Neural crest cell (in vitro differentiated cells): ENCODE data around the gene TYK2. TPM values are rescaled to one million over a fixed set of nuclear protein-coding genes. Genes with fewer than 3 reads are reported as not detected.

Source experiments
- DNase-seq: peaks from one replicate; pipeline ENCODE4 v3.0.0; 2021; ENCODE audit warnings: low read depth, mixed read lengths, low spot score
- H3K27ac Mint-ChIP-seq: one replicate; pipeline ENCODE4 v1.8.0; 2021; ENCODE audit warnings: mild to moderate bottlenecking, mixed read lengths; ENCODE audit not compliant: unreplicated experiment
- H3K27me3 Mint-ChIP-seq: 2 replicates; pipeline ENCODE4 v1.8.0; 2021; ENCODE audit warnings: low read depth, mild to moderate bottlenecking, mixed read lengths
- H3K36me3 Mint-ChIP-seq: 2 replicates; pipeline ENCODE4 v1.8.0; 2021; ENCODE audit warnings: low read depth, mild to moderate bottlenecking, mixed read lengths
- H3K4me1 Mint-ChIP-seq: 2 replicates; pipeline ENCODE4 v1.8.0; 2021; ENCODE audit warnings: mixed read lengths
- H3K4me3 Mint-ChIP-seq: one replicate; pipeline ENCODE4 v1.8.0; 2021; ENCODE audit warnings: mild to moderate bottlenecking, mixed read lengths
- H3K9me3 Mint-ChIP-seq: 2 replicates; pipeline ENCODE4 v1.8.0; 2021; ENCODE audit warnings: mixed read lengths
- CTCF ChIP-seq: fragments of 200-600 bp; sonication (generic); conservative IDR thresholded peaks from 2 replicates; pipeline ENCODE4 v1.5.0; 2021; ENCODE audit warnings: antibody characterized with exemption, mild to moderate bottlenecking
- total RNA-seq: library from RNA; stranded (reverse); gene quantifications from 2 replicates; pipeline ENCODE4 v1.2.1, GENCODE V29; 2021

Gene TYK2
- total RNA-seq, 1 donor from 2014 or later = 103 TPM

DNA sequence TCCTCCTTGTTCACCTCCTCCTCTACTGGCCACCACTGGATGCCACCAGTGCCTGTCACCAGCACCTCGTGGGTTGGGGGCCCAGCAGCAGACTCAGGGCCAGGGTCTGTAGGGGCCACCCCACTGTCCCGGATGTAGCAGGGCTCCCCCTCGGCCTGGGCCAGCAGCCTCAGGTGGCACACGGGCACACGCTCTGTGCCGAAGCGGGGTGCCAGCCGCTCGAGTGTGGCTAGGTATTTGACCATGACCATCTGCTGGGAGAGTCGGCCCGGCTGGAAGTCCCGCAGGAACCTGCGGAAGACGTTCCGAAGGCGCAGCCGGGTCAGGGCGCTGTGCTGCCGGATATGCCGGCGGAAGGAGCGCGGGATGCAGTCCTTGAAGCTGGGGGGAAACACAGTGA, 14.9 kb downstream of the TYK2 start:
- no peaks in the 10 kb centered on the region for H3K27me3 Mint-ChIP-seq
- H3K9me3 Mint-ChIP-seq = no peaks in the 10 kb centered on the region
- no peak overlapping the region for H3K4me3 Mint-ChIP-seq
- DNase-seq = no peak
- no peaks in the 10 kb centered on the region for H3K4me1 Mint-ChIP-seq
- no peak for TF ChIP-seq CTCF
- no peak overlapping the region for H3K27ac Mint-ChIP-seq
- H3K36me3 Mint-ChIP-seq = peaks cover 22% of the 10 kb centered on the region

DNA sequence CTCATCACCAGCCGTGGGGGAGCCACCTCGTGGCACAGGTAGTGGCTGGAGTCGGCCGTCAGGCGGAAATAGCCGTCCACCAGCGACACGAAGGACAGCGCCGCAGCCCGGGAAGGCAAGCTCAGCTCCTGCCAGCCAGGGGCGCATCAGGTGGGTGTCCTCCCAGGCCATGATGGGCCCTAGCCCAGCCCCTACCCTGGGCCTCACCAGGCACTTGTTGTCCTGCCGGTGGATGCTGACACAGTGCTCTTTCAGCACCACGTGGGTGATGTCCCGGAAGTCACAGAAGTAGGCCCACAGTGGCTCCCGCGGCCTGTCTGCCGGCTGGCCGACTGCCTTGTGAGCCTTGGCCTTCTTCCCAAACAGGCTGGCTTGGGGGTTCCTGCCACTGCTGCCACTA, 15.7 kb downstream of the TYK2 start:
- no peak for TF ChIP-seq CTCF
- Mint-ChIP-seq H3K36me3 (peaks cover 22% of the 10 kb centered on the region), H3K4me1 (no peaks in the 10 kb centered on the region), H3K9me3 (no peaks in the 10 kb centered on the region), H3K27ac (no peak overlapping the region), H3K4me3 (no peak overlapping the region), H3K27me3 (no peaks in the 10 kb centered on the region)
- no peak for DNase-seq

GRCh38 chr19:10363789-10364281, 16.5 kb downstream of the TYK2 start:
- peaks cover 14% of the 10 kb centered on the region for H3K36me3 Mint-ChIP-seq
- no peaks in the 10 kb centered on the region for H3K27me3 Mint-ChIP-seq
- TF ChIP-seq CTCF = no peak
- no peak overlapping the region for H3K27ac Mint-ChIP-seq
- DNase-seq = no peak
- no peaks in the 10 kb centered on the region for H3K9me3 Mint-ChIP-seq
- no peaks in the 10 kb centered on the region for H3K4me1 Mint-ChIP-seq
- H3K4me3 Mint-ChIP-seq = no peak overlapping the region

- peaks cover 6% of the 10 kb centered on the region for H3K36me3 Mint-ChIP-seq
- no peaks in the 10 kb centered on the region for H3K27me3 Mint-ChIP-seq
- no peaks in the 10 kb centered on the region for H3K9me3 Mint-ChIP-seq
- DNase-seq = no peak
- TF ChIP-seq CTCF = no peak
- H3K27ac Mint-ChIP-seq = no peak overlapping the region
- no peak overlapping the region for H3K4me3 Mint-ChIP-seq
- H3K4me1 Mint-ChIP-seq = no peaks in the 10 kb centered on the region
Measured at GRCh38 chr19:10362259-10362658, 18.1 kb downstream of the TYK2 start.

GRCh38 chr19:10361569-10362011, 18.8 kb downstream of the TYK2 start:
- Mint-ChIP-seq H3K4me1 (no peaks in the 10 kb centered on the region), H3K27me3 (no peaks in the 10 kb centered on the region), H3K4me3 (no peak overlapping the region), H3K9me3 (no peaks in the 10 kb centered on the region), H3K27ac (no peak overlapping the region), H3K36me3 (peaks cover 6% of the 10 kb centered on the region)
- DNase-seq = no peak
- TF ChIP-seq CTCF = no peak

- Mint-ChIP-seq H3K9me3 (no peaks in the 10 kb centered on the region), H3K27me3 (no peaks in the 10 kb centered on the region), H3K27ac (no peak overlapping the region), H3K4me3 (no peak overlapping the region), H3K36me3 (peaks cover 13% of the 10 kb centered on the region), H3K4me1 (peaks cover 16% of the 10 kb centered on the region)
- DNase-seq = no peak
- no peak for TF ChIP-seq CTCF
Measured at GRCh38 chr19:10356431-10356830, 23.9 kb downstream of the TYK2 start.
